Liver (tissue), 9 donors: ENCODE measurements around the gene SLC8A1. TPM values are rescaled to one million over a fixed set of nuclear protein-coding genes. Genes with fewer than 3 reads are reported as not detected.
"Not testable (repeated sequence)": the region's sequence is repeated elsewhere in the genome, so short reads cannot be mapped to it uniquely, and the experiment has no call there.

Experiments
- DNase-seq: peaks from one replicate; pipeline ENCODE4 v3.0.0-alpha.2; 2017; ENCODE audit warnings: low spot score
- H3K27ac ChIP-seq, 2 donors: one replicate each; pipeline ENCODE4 v1.7.0; 2013; ENCODE audit warnings: inconsistent platforms in 2 of 2, low read length in 2 of 2, control low read depth in 1 of 2, low read depth in 1 of 2, mild to moderate bottlenecking in 1 of 2
- H3K27me3 ChIP-seq, 4 donors: one replicate each; pipeline versions ENCODE4 v1.6.1 to v1.7.0; 2013; ENCODE audit warnings: low read length in 3 of 4, inconsistent platforms in 1 of 4, mild to moderate bottlenecking in 1 of 4, moderate library complexity in 1 of 4; ENCODE audit not compliant: control insufficient read depth in 4 of 4, insufficient read depth in 4 of 4
- H3K36me3 ChIP-seq, 4 donors: one replicate each; pipeline versions ENCODE4 v1.6.1 to v1.7.0; 2013; ENCODE audit warnings: low read length in 3 of 4, mild to moderate bottlenecking in 3 of 4, low read depth in 1 of 4, moderate library complexity in 1 of 4; ENCODE audit not compliant: control insufficient read depth in 4 of 4, insufficient read depth in 3 of 4
- H3K4me1 ChIP-seq, 4 donors: one replicate each; pipeline versions ENCODE4 v1.6.1 to v1.7.0; 2013; ENCODE audit warnings: low read length in 3 of 4, mild to moderate bottlenecking in 3 of 4, moderate library complexity in 1 of 4; ENCODE audit not compliant: control insufficient read depth in 4 of 4, insufficient read depth in 4 of 4
- H3K4me3 ChIP-seq, 3 donors: one replicate each; pipeline versions ENCODE4 v1.6.1 to v1.7.0; 2013; ENCODE audit warnings: low read length in 3 of 3, control low read depth in 1 of 3, low read depth in 1 of 3, mild to moderate bottlenecking in 1 of 3
- H3K9ac ChIP-seq, 2 donors: one replicate each; pipeline ENCODE4 v1.7.0; 2013; ENCODE audit warnings: low read length in 2 of 2, mild to moderate bottlenecking in 2 of 2, moderate library complexity in 2 of 2, control low read depth in 1 of 2, low read depth in 1 of 2
- H3K9me3 ChIP-seq, 4 donors: one replicate each; pipeline versions ENCODE4 v1.6.1 to v1.7.0; 2013; ENCODE audit warnings: low read length in 3 of 4; ENCODE audit not compliant: control insufficient read depth in 4 of 4
- EGR1 ChIP-seq, 2 donors: IDR thresholded peaks; 2 replicates each; pipeline ENCODE4 v1.6.1; 2016 to 2018; ENCODE audit warnings: antibody characterized with exemption in 2 of 2, low read depth in 2 of 2
- FOXA2 ChIP-seq: IDR thresholded peaks from 2 replicates; pipeline ENCODE4 v1.6.1; 2016; ENCODE audit warnings: antibody characterized with exemption
- HNF4G ChIP-seq: IDR thresholded peaks from 2 replicates; pipeline ENCODE4 v1.6.1; 2016; ENCODE audit warnings: antibody characterized with exemption
- JUND ChIP-seq, 2 donors: IDR thresholded peaks; 2 replicates each; pipeline ENCODE4 v1.6.1; 2016; ENCODE audit warnings: antibody characterized with exemption in 2 of 2
- NR2F2 ChIP-seq: IDR thresholded peaks from 2 replicates; pipeline ENCODE4 v1.6.1; 2016; ENCODE audit warnings: antibody characterized with exemption
- RAD21 ChIP-seq, 2 donors: IDR thresholded peaks; 2 replicates each; pipeline ENCODE4 v1.6.1; 2016; ENCODE audit warnings: antibody characterized with exemption in 2 of 2, mild to moderate bottlenecking in 2 of 2
- REST ChIP-seq: IDR thresholded peaks from 2 replicates; pipeline ENCODE4 v1.6.1; 2016; ENCODE audit warnings: antibody characterized with exemption, mild to moderate bottlenecking
- TAF1 ChIP-seq: conservative IDR thresholded peaks from 2 replicates; pipeline ENCODE4 v1.6.1; 2016; ENCODE audit warnings: antibody characterized with exemption, mild to moderate bottlenecking
- YY1 ChIP-seq: IDR thresholded peaks from 2 replicates; pipeline ENCODE4 v1.6.1; 2016; ENCODE audit warnings: antibody characterized with exemption, mild to moderate bottlenecking
- WGBS: extraction: QIAGEN DNeasy Blood & Tissue Kit; methylation state at CpG from one replicate; pipeline ENCODE4 v1.1.7; 2013; 5-methylcytosine and 5-hydroxymethylcytosine counted together
- polyA plus RNA-seq, 2 donors: library from polyadenylated mRNA; stranded (reverse) in 1 of 2; unstranded in 1 of 2; fragments of 200-250 nt in 1 of 2; fragments of >200 nt in 1 of 2; fragmentation: Nextera tagmentation in 1 of 2; extraction: Ambion mirVana in 1 of 2; gene quantifications; one replicate each; pipeline versions ENCODE4 v1.2.1 to v1.2.3, GENCODE V29; 2013 to 2015
- total RNA-seq, 2 donors: library from RNA; depleted of rRNA; stranded (reverse); fragments of >200 nt; gene quantifications; one replicate each; pipeline ENCODE4 v1.2.3, GENCODE V29; 2014
- donor health status: healthy.
- donor health status: healthy.
- donor health status: healthy.
- donor health status: healthy.
- donor health status: healthy.

SLC8A1 gene
- total and polyA plus RNA-seq, 4 donors, result 1.2 to 18.5 (median 8.2) TPM

- Histone ChIP-seq H3K27me3 (no peaks in the 10 kb centered on the region), H3K9ac (no peak overlapping the region), H3K9me3 (no peaks in the 10 kb centered on the region), H3K36me3 (no peaks in the 10 kb centered on the region), H3K27ac (no peak overlapping the region), H3K4me3 (no peak overlapping the region), H3K4me1 (no peaks in the 10 kb centered on the region)
- TF ChIP-seq EGR1 (IDR thresholded peaks at IDR 0.05; ENCODE audit: low read depth in 2 of 2) (no peak), JUND (IDR thresholded peaks at IDR 0.05) (no peak), RAD21 (IDR thresholded peaks at IDR 0.05) (no peak), NR2F2 (no peak), YY1 (no peak), REST (no peak)
- DNase-seq, result no peak
- 89% methylated on average over 7 of the region's 7 CpGs for whole genome bisulfite sequencing
Observed at GRCh38 chr2:40087927-40088326, 364.0 kb downstream of the SLC8A1 start.

DNA sequence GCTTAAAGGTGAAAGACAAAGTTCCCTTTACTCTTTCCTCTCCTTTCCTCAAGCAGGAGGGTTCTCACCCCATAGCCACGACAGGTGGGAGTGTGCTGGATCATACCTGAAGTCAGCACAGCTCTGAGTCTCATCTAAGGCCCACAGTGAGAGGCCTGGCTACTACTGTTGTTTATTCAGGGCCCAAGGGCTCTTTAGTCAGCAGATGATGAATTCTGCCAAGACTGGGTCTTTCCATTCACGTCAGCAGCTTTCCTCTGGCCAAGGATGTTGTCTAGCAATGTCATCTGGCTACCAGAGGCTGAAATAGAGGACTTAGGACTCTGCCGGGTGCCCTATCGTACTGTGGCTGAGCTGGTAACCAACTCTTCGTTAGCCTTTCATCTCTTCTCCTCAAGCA, 364.5 kb downstream of the SLC8A1 start:
- WGBS, result 69% methylated on average over 5 of the region's 5 CpGs
- no peaks in the 10 kb centered on the region for H3K9me3 ChIP-seq
- H3K4me1 ChIP-seq, result no peaks in the 10 kb centered on the region
- no peaks in the 10 kb centered on the region for H3K27me3 ChIP-seq
- H3K9ac ChIP-seq, result no peak overlapping the region
- no peak for DNase-seq
- H3K36me3 ChIP-seq, result no peaks in the 10 kb centered on the region
- no peak for TF ChIP-seq TAF1
- no peak overlapping the region for H3K27ac ChIP-seq
- H3K4me3 ChIP-seq, result no peak overlapping the region

DNA sequence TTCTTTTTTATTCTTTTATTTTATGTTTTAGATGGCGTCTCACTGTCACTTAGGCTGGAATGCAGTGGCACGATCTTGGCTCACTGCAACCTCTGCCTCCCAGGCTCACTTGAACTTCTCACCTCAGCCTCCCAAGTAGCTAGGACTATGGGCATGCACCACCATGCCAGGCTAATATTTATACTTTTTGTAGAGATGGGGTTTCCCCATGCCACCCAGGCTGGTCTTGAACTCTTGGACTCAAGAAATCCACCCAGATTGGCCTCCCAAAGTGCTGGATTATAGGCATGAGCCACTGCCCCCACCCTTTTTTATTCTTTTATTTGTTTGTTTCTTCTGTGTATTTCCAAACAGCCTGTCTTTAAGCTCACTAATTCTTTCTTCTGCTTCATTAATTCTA, 366.1 kb downstream of the SLC8A1 start:
- H3K27me3 ChIP-seq, result no peaks in the 10 kb centered on the region
- no peak for DNase-seq
- H3K4me1 ChIP-seq, result no peaks in the 10 kb centered on the region
- TF ChIP-seq FOXA2, result no peak
- TF ChIP-seq HNF4G, result no peak
- WGBS, result 86% methylated on average over 2 of the region's 2 CpGs
- no peak overlapping the region for H3K9ac ChIP-seq
- H3K9me3 ChIP-seq, result no peaks in the 10 kb centered on the region
- no peak overlapping the region for H3K4me3 ChIP-seq
- H3K36me3 ChIP-seq, result no peaks in the 10 kb centered on the region
- no peak overlapping the region for H3K27ac ChIP-seq

- not testable (repeated sequence) for H3K27ac ChIP-seq, H3K4me3 ChIP-seq, DNase-seq, H3K9ac ChIP-seq, H3K36me3 ChIP-seq, H3K9me3 ChIP-seq, H3K27me3 ChIP-seq, H3K4me1 ChIP-seq
Observed at GRCh38 chr2:40073336-40073735, 378.6 kb downstream of the SLC8A1 start.
